HUES6 (cell line): ENCODE results near the gene TMEM222.

Experiments
- H3K27ac ChIP-seq: 2 replicates; pipeline ENCODE4 v1.7.0; 2013; ENCODE audit warnings: low read depth, mild to moderate bottlenecking, low read length, inconsistent platforms
- H3K27me3 ChIP-seq: 2 replicates; pipeline ENCODE4 v1.6.1; 2013; ENCODE audit warnings: low read length; ENCODE audit not compliant: control insufficient read depth, insufficient read depth
- H3K36me3 ChIP-seq: 2 replicates; pipeline ENCODE4 v1.6.1; 2013; ENCODE audit warnings: low read length; ENCODE audit not compliant: control insufficient read depth, insufficient read depth
- H3K4me1 ChIP-seq: 2 replicates; pipeline ENCODE4 v1.6.1; 2013; ENCODE audit warnings: low read length; ENCODE audit not compliant: control insufficient read depth, insufficient read depth
- H3K4me3 ChIP-seq: 2 replicates; pipeline ENCODE4 v1.5.1; 2013; ENCODE audit warnings: low read depth, low read length
- H3K9ac ChIP-seq: one replicate; pipeline ENCODE4 v1.6.1; 2013; ENCODE audit warnings: mild to moderate bottlenecking, low read length
- H3K9me3 ChIP-seq: 2 replicates; pipeline ENCODE4 v1.6.1; 2013; ENCODE audit warnings: low read depth, low read length; ENCODE audit not compliant: control insufficient read depth, insufficient read depth

TMEM222 gene

DNA sequence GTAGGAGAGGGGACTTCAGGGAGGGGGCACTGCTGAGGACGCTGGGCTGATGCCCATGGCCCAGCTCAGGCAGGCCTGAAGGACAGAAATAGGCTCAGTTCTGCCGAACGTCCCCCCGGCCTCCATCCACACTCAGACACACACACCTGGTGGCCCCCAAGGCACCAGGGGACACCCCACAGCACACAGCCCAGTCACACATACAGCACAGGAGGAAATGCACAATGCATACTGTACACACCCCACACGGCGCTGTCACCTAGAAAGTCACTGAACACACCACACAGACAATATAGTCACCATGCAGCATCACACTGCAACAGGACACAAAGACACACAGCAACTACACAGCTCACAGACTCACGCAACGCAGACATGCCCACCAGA, 20.4 kb downstream of the TMEM222 start:
- no peaks in the 10 kb centered on the region for H3K27me3 ChIP-seq
- no peaks in the 10 kb centered on the region for H3K9me3 ChIP-seq
- H3K9ac ChIP-seq, result peak overlapping the region; percentile 33
- H3K27ac ChIP-seq, result no peak overlapping the region
- peak overlapping the region; percentile 51 for H3K4me3 ChIP-seq
- H3K36me3 ChIP-seq, result peaks cover 4% of the 10 kb centered on the region; the same call in 1 of the 2 replicates
- H3K4me1 ChIP-seq, result peaks cover 43% of the 10 kb centered on the region

DNA sequence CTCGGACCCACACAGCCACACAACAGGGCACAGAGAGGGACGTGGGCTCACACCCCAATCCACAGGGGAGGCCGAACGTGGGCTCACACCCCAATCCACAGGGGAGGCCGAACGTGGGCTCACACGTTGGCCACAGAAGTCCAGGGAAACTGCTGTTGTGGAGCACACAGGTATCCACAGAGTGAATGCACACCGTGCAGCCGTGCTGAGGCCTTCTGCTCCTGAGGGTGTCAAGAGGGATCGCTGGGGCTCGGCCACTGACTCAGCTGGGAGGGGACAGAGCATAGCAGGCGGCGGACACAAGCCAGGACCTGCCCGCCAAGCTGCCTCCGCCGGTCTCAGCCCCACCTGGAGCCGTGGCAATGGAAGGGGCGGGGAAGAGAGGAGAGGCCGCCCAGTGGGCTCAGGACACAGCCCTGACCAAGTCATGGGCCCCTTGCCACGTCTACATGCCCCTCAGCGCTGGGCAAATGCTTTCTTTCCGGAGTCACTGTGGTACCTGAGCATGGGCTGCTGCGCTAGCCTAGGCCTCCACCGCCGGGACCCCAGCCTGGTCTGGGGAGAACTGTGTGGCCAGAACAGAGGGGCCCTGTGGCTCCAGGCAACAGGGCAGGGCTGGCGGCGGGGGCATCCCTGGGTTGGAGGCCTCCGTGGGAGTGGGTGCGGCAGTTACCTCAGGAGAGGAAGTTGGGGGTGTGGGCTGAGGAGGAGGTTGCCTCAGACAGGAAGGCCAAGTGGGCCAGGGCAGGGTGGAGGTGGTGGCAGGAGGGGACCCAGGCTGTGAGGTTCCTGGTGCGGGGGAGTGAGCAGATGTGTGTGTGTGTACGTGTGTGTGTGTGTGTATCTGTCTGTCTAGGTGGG, 21.0 kb downstream of the TMEM222 start:
- H3K27me3 ChIP-seq, result no peaks in the 10 kb centered on the region
- no peaks in the 10 kb centered on the region for H3K9me3 ChIP-seq
- peak overlapping the region; percentile 51 for H3K4me3 ChIP-seq
- peaks cover 4% of the 10 kb centered on the region; the same call in 1 of the 2 replicates for H3K36me3 ChIP-seq
- H3K27ac ChIP-seq, result peak overlapping the region; percentile 24; the same call in 1 of the 2 replicates
- peak overlapping the region; percentile 33 for H3K9ac ChIP-seq
- H3K4me1 ChIP-seq, result peaks cover 48% of the 10 kb centered on the region

DNA sequence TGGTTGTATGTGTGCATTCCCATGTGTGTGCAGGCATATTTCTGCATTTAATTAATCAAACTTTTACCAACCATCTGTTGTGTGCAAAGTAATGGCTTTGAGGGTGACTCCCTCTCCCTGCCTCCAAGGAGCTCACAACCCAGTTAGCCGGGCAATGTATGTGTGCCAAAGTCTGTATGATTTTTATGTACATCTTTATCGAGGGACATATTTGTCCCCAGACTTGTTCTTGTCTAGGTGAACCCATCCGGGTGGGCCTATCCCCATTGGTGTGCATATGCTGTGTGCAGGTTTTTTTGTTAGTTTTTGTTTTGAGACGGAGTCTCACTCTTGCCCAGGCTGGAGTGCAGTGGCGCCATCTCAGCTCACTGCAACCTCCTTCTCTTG, 21.7 kb downstream of the TMEM222 start:
- Histone ChIP-seq H3K4me1 (peaks cover 48% of the 10 kb centered on the region), H3K36me3 (peaks cover 4% of the 10 kb centered on the region; the same call in 1 of the 2 replicates), H3K9ac (no peak overlapping the region), H3K27ac (no peak overlapping the region), H3K9me3 (no peaks in the 10 kb centered on the region), H3K27me3 (no peaks in the 10 kb centered on the region), H3K4me3 (0 out of 2 replicates have a peak overlapping the region, but pooled peaks have one; percentile 51)

GRCh38 chr1:27345272-27345671, 23.3 kb downstream of the TMEM222 start:
- Histone ChIP-seq H3K4me1 (peaks cover 46% of the 10 kb centered on the region), H3K27me3 (peaks cover 4% of the 10 kb centered on the region), H3K4me3 (no peak overlapping the region), H3K9me3 (no peaks in the 10 kb centered on the region), H3K9ac (no peak overlapping the region), H3K36me3 (peaks cover 4% of the 10 kb centered on the region; the same call in 1 of the 2 replicates), H3K27ac (no peak overlapping the region)

DNA sequence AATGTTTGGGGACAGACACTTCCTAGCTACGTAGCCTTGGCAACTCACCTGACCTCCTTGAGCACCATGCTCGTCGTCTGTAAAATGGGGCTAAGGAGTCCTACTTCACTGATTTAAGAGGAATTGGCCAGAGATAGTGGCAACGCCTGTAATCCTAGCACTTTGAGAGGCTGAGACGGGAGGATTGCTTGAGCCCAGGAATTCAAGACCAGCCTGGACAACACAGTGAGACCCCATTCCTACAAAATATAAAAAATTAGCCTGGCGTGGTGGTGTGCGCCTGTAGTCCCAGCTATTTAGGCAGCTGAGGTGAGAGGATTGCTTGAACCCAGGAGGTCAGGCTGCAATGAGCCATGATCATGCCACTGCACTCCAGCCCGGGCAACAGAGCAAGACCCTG, 24.4 kb downstream of the TMEM222 start:
- Histone ChIP-seq H3K9ac (no peak overlapping the region), H3K4me1 (peaks cover 47% of the 10 kb centered on the region), H3K27ac (no peak overlapping the region), H3K4me3 (no peak overlapping the region), H3K9me3 (no peaks in the 10 kb centered on the region), H3K36me3 (peaks cover 4% of the 10 kb centered on the region; the same call in 1 of the 2 replicates), H3K27me3 (peaks cover 9% of the 10 kb centered on the region)

DNA sequence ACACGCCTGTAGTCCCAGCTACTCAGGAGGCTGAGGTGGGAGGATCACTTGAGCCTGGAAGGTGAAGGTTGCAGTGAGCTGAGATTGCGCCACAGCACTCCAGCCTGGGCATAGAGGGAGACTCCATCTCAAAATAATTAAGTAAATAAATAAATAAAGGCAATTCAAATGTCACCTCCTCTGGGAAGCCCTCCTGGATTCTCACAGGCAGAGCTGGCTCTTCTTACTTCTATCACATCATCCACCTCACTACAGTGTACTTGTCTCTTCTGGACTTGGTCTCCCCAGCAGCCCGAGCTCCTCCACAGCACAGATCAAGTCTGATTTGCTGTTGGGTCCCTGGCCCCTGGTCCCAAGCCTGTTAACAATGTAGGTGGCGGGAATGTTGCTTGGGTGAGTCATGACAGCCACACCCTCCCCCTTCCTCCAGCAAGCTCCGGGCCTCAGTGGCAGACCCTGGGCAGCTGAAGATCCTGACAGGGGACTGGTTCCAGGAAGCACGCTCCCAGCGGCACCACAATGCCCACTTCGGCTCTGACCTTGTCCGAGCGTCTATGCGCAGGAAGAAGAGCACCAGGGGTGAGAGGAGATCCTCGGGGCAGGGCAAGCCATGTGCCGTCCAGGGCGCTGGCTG, 25.1 kb downstream of the TMEM222 start:
- H3K9me3 ChIP-seq, result no peaks in the 10 kb centered on the region
- H3K36me3 ChIP-seq, result peaks cover 4% of the 10 kb centered on the region; the same call in 1 of the 2 replicates
- peaks cover 9% of the 10 kb centered on the region for H3K27me3 ChIP-seq
- no peak overlapping the region for H3K9ac ChIP-seq
- no peak overlapping the region for H3K27ac ChIP-seq
- peaks cover 44% of the 10 kb centered on the region for H3K4me1 ChIP-seq
- H3K4me3 ChIP-seq, result no peak overlapping the region

DNA sequence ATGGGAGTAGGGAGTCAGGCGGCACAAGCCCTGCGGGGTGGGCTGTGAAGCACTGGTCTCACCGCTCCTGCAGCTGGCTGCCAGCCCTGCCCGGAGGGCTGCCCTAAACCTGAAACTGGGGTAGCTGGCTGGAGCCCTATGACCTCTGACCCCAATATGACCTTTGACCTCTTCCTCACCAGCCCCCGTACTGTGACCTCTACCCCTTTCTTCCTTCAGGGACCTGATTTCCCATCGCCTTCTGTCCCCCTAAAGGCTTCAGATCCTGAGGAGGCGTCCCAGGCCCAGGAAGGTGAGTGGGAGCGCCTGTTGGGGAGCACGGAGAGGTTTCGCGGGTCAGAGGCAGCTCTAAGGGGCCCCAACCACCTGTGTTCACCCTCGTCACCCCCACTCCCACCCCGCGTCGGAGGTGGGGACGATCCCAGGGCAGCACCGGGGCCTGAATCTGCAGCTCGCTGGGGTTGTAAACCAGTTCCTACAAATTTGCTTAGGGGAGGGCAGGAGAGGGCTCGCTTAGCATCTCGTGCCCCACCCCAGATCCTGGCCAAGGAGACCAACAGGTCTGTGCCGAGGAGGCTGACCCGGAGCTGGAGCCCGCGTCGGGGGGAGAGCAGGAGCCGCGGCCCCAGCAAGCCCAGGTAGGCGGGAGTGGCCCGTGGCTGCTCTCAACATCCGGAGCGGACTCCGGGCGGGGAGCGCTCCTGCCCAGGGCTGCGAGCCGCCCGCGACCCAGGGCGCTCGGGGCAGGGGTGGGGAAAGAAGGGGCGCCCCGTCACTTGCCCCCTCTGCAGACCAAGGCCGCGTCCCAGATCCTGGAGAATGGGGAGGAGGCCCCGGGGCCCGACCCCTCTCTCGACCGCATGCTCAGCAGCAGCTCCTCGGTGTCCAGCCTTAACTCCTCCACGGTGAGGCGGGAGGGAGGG, 27.2 kb downstream of the TMEM222 start:
- Histone ChIP-seq H3K36me3 (peaks cover 4% of the 10 kb centered on the region; the same call in 1 of the 2 replicates), H3K27ac (no peak overlapping the region), H3K4me1 (peaks cover 28% of the 10 kb centered on the region), H3K9me3 (no peaks in the 10 kb centered on the region), H3K27me3 (peaks cover 9% of the 10 kb centered on the region), H3K4me3 (peak overlapping the region; percentile 58), H3K9ac (no peak overlapping the region)

- Histone ChIP-seq H3K9me3 (no peaks in the 10 kb centered on the region), H3K4me3 (peak overlapping the region; percentile 58), H3K36me3 (peaks cover 4% of the 10 kb centered on the region; the same call in 1 of the 2 replicates), H3K27me3 (peaks cover 9% of the 10 kb centered on the region), H3K4me1 (peaks cover 28% of the 10 kb centered on the region), H3K9ac (peak overlapping the region; percentile 15), H3K27ac (no peak overlapping the region)
Measured at GRCh38 chr1:27349784-27350662, 28.1 kb downstream of the TMEM222 start.

GRCh38 chr1:27350663-27351540, 28.9 kb downstream of the TMEM222 start:
- Histone ChIP-seq H3K4me1 (peaks cover 28% of the 10 kb centered on the region), H3K9ac (peak overlapping the region; percentile 29), H3K36me3 (peaks cover 9% of the 10 kb centered on the region), H3K9me3 (no peaks in the 10 kb centered on the region), H3K27ac (no peak overlapping the region), H3K4me3 (peak overlapping the region; percentile 58), H3K27me3 (peaks cover 9% of the 10 kb centered on the region)
